GM23338 (cell line): ENCODE measurements around the gene SLC18B1. TPM values are rescaled to one million over a fixed set of nuclear protein-coding genes. Genes with fewer than 3 reads are reported as not detected.

Source experiments
- ATAC-seq: fragments of 200-7000 bp; cut with Tn5 transposase; 3 replicates; pipeline ENCODE4 v1.9.1; 2020
- DNase-seq: peaks from one replicate; pipeline ENCODE4 v3.0.0-alpha.2; 2015; ENCODE audit warnings: low spot score
- H2AFZ ChIP-seq: fragments of 200-600 bp; sonication (generic); 2 replicates; pipeline ENCODE4 v1.8.0; 2016; ENCODE audit warnings: antibody characterized with exemption, mild to moderate bottlenecking, moderate library complexity
- H3F3A ChIP-seq: fragments of 200-600 bp; sonication (generic); replicated peaks from 2 replicates; pipeline ENCODE4 v1.8.0; 2017; ENCODE audit warnings: antibody characterized with exemption, mixed run types, low read depth
- H3K27ac ChIP-seq: fragments of 200-600 bp; sonication (generic); 2 replicates; pipeline ENCODE4 v1.6.1; 2016; ENCODE audit warnings: low read depth
- H3K27me3 ChIP-seq: fragments of 200-600 bp; sonication (generic); 2 replicates; pipeline ENCODE4 v1.8.0; 2016; ENCODE audit warnings: mild to moderate bottlenecking, mixed run types, moderate library complexity; ENCODE audit not compliant: insufficient read depth
- H3K36me3 ChIP-seq: fragments of 200-600 bp; sonication (generic); 2 replicates; pipeline ENCODE4 v1.8.0; 2016; ENCODE audit warnings: mild to moderate bottlenecking; ENCODE audit not compliant: insufficient read depth
- H3K4me1 ChIP-seq: fragments of 200-600 bp; sonication (generic); 2 replicates; pipeline ENCODE4 v1.8.0; 2016; ENCODE audit warnings: mild to moderate bottlenecking, moderate library complexity; ENCODE audit not compliant: insufficient read depth
- H3K4me2 ChIP-seq: fragments of 200-600 bp; sonication (generic); 2 replicates; pipeline ENCODE4 v1.7.1; 2017; ENCODE audit warnings: mixed run types
- H3K4me3 ChIP-seq: fragments of 200-600 bp; sonication (generic); 2 replicates; pipeline ENCODE4 v1.6.1; 2016; ENCODE audit warnings: mixed run types
- H3K79me2 ChIP-seq: fragments of 200-600 bp; sonication (generic); replicated peaks from 2 replicates; pipeline ENCODE4 v1.8.0; 2017; ENCODE audit warnings: mild to moderate bottlenecking; ENCODE audit not compliant: insufficient read depth
- H3K9me2 ChIP-seq: fragments of 200-600 bp; sonication (generic); 2 replicates; pipeline ENCODE4 v1.8.0; 2017; ENCODE audit not compliant: insufficient read depth
- H4K20me1 ChIP-seq: fragments of 200-600 bp; sonication (generic); replicated peaks from 2 replicates; pipeline ENCODE4 v1.8.0; 2017; ENCODE audit warnings: mild to moderate bottlenecking; ENCODE audit not compliant: insufficient read depth
- H3K27ac Mint-ChIP-seq: 2 replicates; pipeline ENCODE4 v1.8.0; 2020; ENCODE audit warnings: inconsistent platforms, mild to moderate bottlenecking, moderate library complexity, mixed read lengths
- H3K27me3 Mint-ChIP-seq: 3 replicates; pipeline ENCODE4 v1.8.0; 2022; ENCODE audit warnings: low read depth, mild to moderate bottlenecking, moderate library complexity, mixed read lengths, inconsistent platforms; ENCODE audit not compliant: insufficient read depth, poor library complexity
- H3K36me3 Mint-ChIP-seq: 3 replicates; pipeline ENCODE4 v1.8.0; 2021; ENCODE audit warnings: low read depth, mild to moderate bottlenecking, inconsistent platforms, moderate library complexity, mixed read lengths
- H3K4me1 Mint-ChIP-seq: 3 replicates; pipeline ENCODE4 v1.8.0; 2020; ENCODE audit warnings: mild to moderate bottlenecking, inconsistent platforms, mixed read lengths
- H3K4me3 Mint-ChIP-seq: 3 replicates; pipeline ENCODE4 v1.8.0; 2021; ENCODE audit warnings: moderate library complexity, mild to moderate bottlenecking, inconsistent platforms, mixed read lengths
- H3K9me3 Mint-ChIP-seq: 3 replicates; pipeline ENCODE4 v1.8.0; 2020; ENCODE audit warnings: moderate library complexity, mild to moderate bottlenecking, inconsistent platforms, mixed read lengths
- CREB1 ChIP-seq: fragments of 250-450 bp; sonication (Bioruptor Pico); IDR thresholded peaks from 2 replicates; pipeline ENCODE4 v1.5.0; 2020; ENCODE audit warnings: low read depth, mild to moderate bottlenecking, moderate library complexity
- CTCF ChIP-seq, 2 experiments: fragments of 200-600 bp in 1 of 2; sonication (generic) in 1 of 2; conservative IDR thresholded peaks; 2 replicates each; pipeline versions ENCODE4 v1.5.1 to v1.6.1; 2016 to 2017; ENCODE audit warnings: antibody characterized with exemption in 2 of 2, low read depth in 2 of 2, mild to moderate bottlenecking in 2 of 2, moderate library complexity in 1 of 2
- ETS1 ChIP-seq: IDR thresholded peaks from 2 replicates; pipeline ENCODE4 v1.6.1; 2016; ENCODE audit warnings: antibody characterized with exemption
- EZH2phosphoT487 ChIP-seq: fragments of 200-600 bp; sonication (generic); IDR thresholded peaks from one replicate; pipeline ENCODE4 v1.8.1; 2018; ENCODE audit warnings: antibody characterized with exemption; ENCODE audit not compliant: unreplicated experiment
- JUNB ChIP-seq: IDR thresholded peaks from one replicate; pipeline ENCODE4 v1.6.1; 2016; ENCODE audit warnings: antibody characterized with exemption; ENCODE audit not compliant: unreplicated experiment
- POLR2AphosphoS5 ChIP-seq: IDR thresholded peaks from 2 replicates; pipeline ENCODE4 v1.6.1; 2016; ENCODE audit warnings: antibody characterized with exemption, low read depth
- REST ChIP-seq: IDR thresholded peaks from one replicate; pipeline ENCODE4 v1.6.1; 2018; ENCODE audit warnings: antibody characterized with exemption; ENCODE audit not compliant: unreplicated experiment
- ZNF114 ChIP-seq: fragments of 250-450 bp; sonication (Bioruptor Pico); IDR thresholded peaks from 2 replicates; pipeline ENCODE4 v1.5.0; 2020; ENCODE audit warnings: mild to moderate bottlenecking, moderate library complexity
- ZNF331 ChIP-seq: fragments of 250-450 bp; sonication (Bioruptor Pico); IDR thresholded peaks from 2 replicates; pipeline ENCODE4 v1.5.0; 2020; ENCODE audit warnings: low read depth, mild to moderate bottlenecking, moderate library complexity
- ZNF462 ChIP-seq: fragments of 250-450 bp; sonication (Bioruptor Pico); IDR thresholded peaks from 2 replicates; pipeline ENCODE4 v1.5.0; 2020; ENCODE audit warnings: mild to moderate bottlenecking, moderate library complexity
- polyA plus RNA-seq: library from polyadenylated mRNA; unstranded; fragments of >200 nt; fragmentation: Nextera tagmentation; extraction: Ambion mirVana; gene quantifications from 2 replicates; pipeline ENCODE4 v1.2.1, GENCODE V29; 2016
- total RNA-seq: library from RNA; depleted of rRNA; stranded (reverse); fragments of >200 nt; shearing (Covaris generic); gene quantifications from 2 replicates; pipeline ENCODE4 v1.2.3, GENCODE V29; 2014

SLC18B1 gene
- total and polyA plus RNA-seq, 2 experiments from 2014 or later, result 26.4 to 37.4 TPM

- no peaks in the 10 kb centered on the region for H3K4me1 Mint-ChIP-seq
- DNase-seq (no peak), ATAC-seq (no peak)
- Histone ChIP-seq H3K9me2 (no peaks in the 10 kb centered on the region; the same call in 1 of the 2 replicates), H3K36me3 (no peaks in the 10 kb centered on the region), H4K20me1 (no peaks in the 10 kb centered on the region), H3K79me2 (no peaks in the 10 kb centered on the region), H3K27me3 (no peaks in the 10 kb centered on the region), H3K27ac (no peak overlapping the region), H3K4me3 (no peak overlapping the region), H3K4me1 (no peaks in the 10 kb centered on the region), H3K4me2 (no peak overlapping the region), H3F3A (no peaks in the 10 kb centered on the region), H2AFZ (no peak overlapping the region)
- H3K4me3 Mint-ChIP-seq, result no peak overlapping the region
- no peak overlapping the region for H3K27ac Mint-ChIP-seq
- TF ChIP-seq ETS1 (no peak), ZNF114 (CRISPR knock-in tag) (no peak), JUNB (no peak), CTCF (conservative IDR thresholded peaks at IDR 0.05; ENCODE audit: low read depth in 2 of 2) (no peak), ZNF462 (CRISPR knock-in tag) (no peak), REST (no peak), CREB1 (CRISPR knock-in tag) (no peak), EZH2phosphoT487 (no peak), POLR2AphosphoS5 (no peak), ZNF331 (CRISPR knock-in tag) (no peak)
- H3K36me3 Mint-ChIP-seq, result no peaks in the 10 kb centered on the region
- no peaks in the 10 kb centered on the region for H3K9me3 Mint-ChIP-seq
- peaks cover 1% of the 10 kb centered on the region for H3K27me3 Mint-ChIP-seq
Observed at GRCh38 chr6:132746048-132746447, 52.4 kb downstream of the SLC18B1 start.
